ENCODE measurements around the gene SLC2A11. TPM values are rescaled to one million over a fixed set of nuclear protein-coding genes. Genes with fewer than 3 reads are reported as not detected.
A peak's percentile ranks its signal among the peaks of the same experiment; 100 is the strongest.

SLC2A11 gene
- total RNA-seq, 6 experiments from 2014 or later, result 8.9 to 13.2 (median 10.5) TPM

- H3K36me3 Mint-ChIP-seq (ENCODE audit: low read depth), result no peaks in the 10 kb centered on the region
- H3K9me3 Mint-ChIP-seq, result no peaks in the 10 kb centered on the region
- DNase-seq, result no peak
- peak overlapping the region; percentile 54; the same call in 1 of the 2 replicates for H3K27ac Mint-ChIP-seq
- peaks cover 10% of the 10 kb centered on the region for H3K27me3 Mint-ChIP-seq (ENCODE audit: insufficient read depth)
- peaks cover 25% of the 10 kb centered on the region for H3K4me1 Mint-ChIP-seq (ENCODE audit: low read depth)
- TF ChIP-seq CTCF (IDR thresholded peaks at IDR 0.05), result no peak
- H3K4me3 Mint-ChIP-seq, result no peak overlapping the region
These were observed 11.6 kb upstream of the SLC2A11 start for GRCh38 chr22:23846081-23846469.

- Mint-ChIP-seq H3K27me3 (ENCODE audit: insufficient read depth) (peaks cover 2% of the 10 kb centered on the region), H3K4me3 (no peak overlapping the region), H3K9me3 (no peaks in the 10 kb centered on the region), H3K27ac (no peak overlapping the region), H3K4me1 (ENCODE audit: low read depth) (peaks cover 25% of the 10 kb centered on the region), H3K36me3 (ENCODE audit: low read depth) (no peaks in the 10 kb centered on the region)
- no peak for DNase-seq
- TF ChIP-seq CTCF (IDR thresholded peaks at IDR 0.05), result no peak
These were observed 10.3 kb upstream of the SLC2A11 start for GRCh38 chr22:23847310-23847920.

- no peaks in the 10 kb centered on the region for H3K36me3 Mint-ChIP-seq (ENCODE audit: low read depth)
- DNase-seq, result no peak
- H3K9me3 Mint-ChIP-seq, result no peaks in the 10 kb centered on the region
- no peak for TF ChIP-seq CTCF (IDR thresholded peaks at IDR 0.05)
- no peaks in the 10 kb centered on the region; the same call in none of the 2 replicates for H3K27me3 Mint-ChIP-seq (ENCODE audit: insufficient read depth)
- H3K27ac Mint-ChIP-seq, result no peak overlapping the region
- H3K4me3 Mint-ChIP-seq, result no peak overlapping the region
- peaks cover 25% of the 10 kb centered on the region for H3K4me1 Mint-ChIP-seq (ENCODE audit: low read depth)
These were observed 9.4 kb upstream of the SLC2A11 start for GRCh38 chr22:23847991-23848864.

- peak; percentile 61 for DNase-seq
- no peaks in the 10 kb centered on the region for H3K9me3 Mint-ChIP-seq
- H3K36me3 Mint-ChIP-seq (ENCODE audit: low read depth), result no peaks in the 10 kb centered on the region
- no peak overlapping the region for H3K4me3 Mint-ChIP-seq
- peak; percentile 100 for TF ChIP-seq CTCF (IDR thresholded peaks at IDR 0.05)
- H3K27ac Mint-ChIP-seq, result no peak overlapping the region
- H3K27me3 Mint-ChIP-seq (ENCODE audit: insufficient read depth), result peaks cover 2% of the 10 kb centered on the region
- H3K4me1 Mint-ChIP-seq (ENCODE audit: low read depth), result peaks cover 23% of the 10 kb centered on the region
These were observed 8.4 kb upstream of the SLC2A11 start for GRCh38 chr22:23849009-23850006.

GRCh38 chr22:23850136-23850611 lies 7.5 kb upstream of the SLC2A11 start:
- H3K4me3 Mint-ChIP-seq, result no peak overlapping the region
- H3K27ac Mint-ChIP-seq, result no peak overlapping the region
- H3K36me3 Mint-ChIP-seq (ENCODE audit: low read depth), result no peaks in the 10 kb centered on the region
- no peak for TF ChIP-seq CTCF (IDR thresholded peaks at IDR 0.05)
- DNase-seq, result no peak
- H3K9me3 Mint-ChIP-seq, result no peaks in the 10 kb centered on the region
- peaks cover 2% of the 10 kb centered on the region for H3K27me3 Mint-ChIP-seq (ENCODE audit: insufficient read depth)
- H3K4me1 Mint-ChIP-seq (ENCODE audit: low read depth), result peaks cover 16% of the 10 kb centered on the region
